Heart left ventricle (tissue), 16 donors: ENCODE results near the gene USP35. TPM values are rescaled to one million over a fixed set of nuclear protein-coding genes. Genes with fewer than 3 reads are reported as not detected.

ENCODE experiments used
- ATAC-seq, 4 donors: fragments of 200-7000 bp; cut with Tn5 transposase; one replicate each; pipeline ENCODE4 v1.9.1; 2020 to 2022; ENCODE audit warnings: moderate library complexity in 4 of 4, mild to moderate bottlenecking in 3 of 4, moderate number of reproducible peaks in 1 of 4
- DNase-seq, 5 donors: peaks; one replicate each; pipeline ENCODE4 v3.0.0-alpha.2; 2020
- H3K27ac ChIP-seq, 12 donors: fragments of 200-600 bp; sonication (generic) in 4 of 12; one replicate each; pipeline versions ENCODE4 v1.5.0 to v1.8.0; 2016 to 2022; ENCODE audit warnings: mild to moderate bottlenecking in 2 of 12
- H3K27me3 ChIP-seq, 9 donors: fragments of 200-600 bp; sonication (generic) in 2 of 9; one replicate each; pipeline versions ENCODE4 v1.5.1 to v1.8.0; 2016 to 2022; ENCODE audit warnings: mild to moderate bottlenecking in 3 of 9
- H3K36me3 ChIP-seq, 9 donors: fragments of 200-600 bp; sonication (generic) in 2 of 9; one replicate each; pipeline versions ENCODE4 v1.5.0 to v1.8.0; 2018 to 2022; ENCODE audit warnings: mild to moderate bottlenecking in 2 of 9
- H3K4me1 ChIP-seq, 12 donors: fragments of 200-600 bp; sonication (generic) in 4 of 12; one replicate each; pipeline versions ENCODE4 v1.5.0 to v1.8.0; 2016 to 2022; ENCODE audit warnings: mild to moderate bottlenecking in 3 of 12
- H3K4me3 ChIP-seq, 12 donors: fragments of 200-600 bp; sonication (generic) in 4 of 12; one replicate each; pipeline versions ENCODE4 v1.5.0 to v1.8.0; 2017 to 2022; ENCODE audit warnings: mild to moderate bottlenecking in 9 of 12, moderate library complexity in 4 of 12
- H3K9me3 ChIP-seq, 12 donors: fragments of 200-600 bp; sonication (generic) in 4 of 12; one replicate each; pipeline versions ENCODE4 v1.5.0 to v1.8.0; 2016 to 2022; ENCODE audit warnings: mild to moderate bottlenecking in 1 of 12
- POLR2A ChIP-seq, 2 donors: fragments of 450-650 bp; IDR thresholded peaks; one replicate each; pipeline ENCODE4 v1.6.1; 2017; ENCODE audit warnings: antibody characterized with exemption in 2 of 2, mild to moderate bottlenecking in 2 of 2, moderate library complexity in 2 of 2
- WGBS, 4 donors: extraction: QIAGEN DNeasy Blood & Tissue Kit in 2 of 4; methylation state at CpG; one replicate each; pipeline versions ENCODE4 v1.1.5 to v1.1.7; 2013 to 2018; 5-methylcytosine and 5-hydroxymethylcytosine counted together
- intact Hi-C, 10 donors: fragments of 100-400 bp; cut with DNase I; formaldehyde crosslinking; loops; one replicate each; pipeline versions ENCODE4 v1.11.1 to v1.14.2; 2022
- long read RNA-seq, 3 donors: library from polyadenylated mRNA; unstranded; transcript quantifications; one replicate each; pipeline ENCODE4 v2.0.0, GENCODE V29; 2020 to 2021
- polyA plus RNA-seq, 2 donors: library from polyadenylated mRNA; stranded (reverse); fragments of 200-250 nt; gene quantifications; one replicate each; pipeline ENCODE4 v1.2.3, GENCODE V29; 2013
- total RNA-seq, 9 donors: library from RNA; depleted of rRNA in 2 of 9; stranded (reverse); fragments of >200 nt in 2 of 9; fragmentation: NEBNext Ultra II Directional in 3 of 9; extraction: Animal tissue kit (Norgen Biotek cat#: 25700) in 3 of 9; gene quantifications; one replicate each; pipeline versions ENCODE4 v1.1.0 to v1.2.4, GENCODE V29; 2016 to 2023
- TF ChIP-seq, protein P1 (sequence below), 12 donors: fragments of 200-600 bp; sonication (generic) in 4 of 12; IDR thresholded peaks; one replicate each; pipeline versions ENCODE4 v1.5.0 to v1.8.0; 2018 to 2022; ENCODE audit warnings: antibody characterized with exemption in 12 of 12, mild to moderate bottlenecking in 5 of 12
- donor health status: ischemic (EF 13 %, LVEDD 7.1; RV severe dilation, severe dysfunction).
- donor health status: healthy with polysubstance abuse.
- donor health status: DM: no; HTN: yes; CAD: no.
- donor health status: DM: no; HTN: no; CAD: no.
- donor health status: ischemic (EF 25% LVEDD 6.9; RV normal size, moderate dysfunction).
- donor health status: ischemic (EF 25% LVEDD 5.7; RV mildly dilated, moderate dysfunction).
- donor health status: healthy.
- donor health status: DM: yes; HTN: yes; CAD: no.
- donor health status: ischemic (EF 35%, LVEDD 5.7; RV mildly dilated, moderate dysfunction).
- donor health status: nonischemic (EF 11% LVEDD 7.7; RV severe dilation, severe dysfunction).
- donor health status: DM: yes; HTN: yes; CAD: no.
- donor health status: PGD.
- donor health status: ischemic (EF 29% LVEDD 5.4; RV normal size, mild dysfunction).
- donor health status: nonischemic (EF 23%, LVEDD 6.1; RV moderate dilation, normal function).

The USP35 gene, protein sequence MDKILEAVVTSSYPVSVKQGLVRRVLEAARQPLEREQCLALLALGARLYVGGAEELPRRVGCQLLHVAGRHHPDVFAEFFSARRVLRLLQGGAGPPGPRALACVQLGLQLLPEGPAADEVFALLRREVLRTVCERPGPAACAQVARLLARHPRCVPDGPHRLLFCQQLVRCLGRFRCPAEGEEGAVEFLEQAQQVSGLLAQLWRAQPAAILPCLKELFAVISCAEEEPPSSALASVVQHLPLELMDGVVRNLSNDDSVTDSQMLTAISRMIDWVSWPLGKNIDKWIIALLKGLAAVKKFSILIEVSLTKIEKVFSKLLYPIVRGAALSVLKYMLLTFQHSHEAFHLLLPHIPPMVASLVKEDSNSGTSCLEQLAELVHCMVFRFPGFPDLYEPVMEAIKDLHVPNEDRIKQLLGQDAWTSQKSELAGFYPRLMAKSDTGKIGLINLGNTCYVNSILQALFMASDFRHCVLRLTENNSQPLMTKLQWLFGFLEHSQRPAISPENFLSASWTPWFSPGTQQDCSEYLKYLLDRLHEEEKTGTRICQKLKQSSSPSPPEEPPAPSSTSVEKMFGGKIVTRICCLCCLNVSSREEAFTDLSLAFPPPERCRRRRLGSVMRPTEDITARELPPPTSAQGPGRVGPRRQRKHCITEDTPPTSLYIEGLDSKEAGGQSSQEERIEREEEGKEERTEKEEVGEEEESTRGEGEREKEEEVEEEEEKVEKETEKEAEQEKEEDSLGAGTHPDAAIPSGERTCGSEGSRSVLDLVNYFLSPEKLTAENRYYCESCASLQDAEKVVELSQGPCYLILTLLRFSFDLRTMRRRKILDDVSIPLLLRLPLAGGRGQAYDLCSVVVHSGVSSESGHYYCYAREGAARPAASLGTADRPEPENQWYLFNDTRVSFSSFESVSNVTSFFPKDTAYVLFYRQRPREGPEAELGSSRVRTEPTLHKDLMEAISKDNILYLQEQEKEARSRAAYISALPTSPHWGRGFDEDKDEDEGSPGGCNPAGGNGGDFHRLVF
- total RNA-seq (1 to 10 TPM; 4.5 to 8.1 (median 5.3) TPM), polyA plus RNA-seq (1 to 10 TPM; 5.6 to 6.6 TPM)
- long read RNA-seq, donor 1, partial matches to known transcripts, result 2 of 2 reads
- long read RNA-seq, donor 1, other reads (novel, unspliced or antisense), result 0 of 2 reads
- long read RNA-seq, donor 2, partial matches to known transcripts, result 0 of 1 reads
- long read RNA-seq, donor 2, other reads (novel, unspliced or antisense), result 1 of 1 reads
- long read RNA-seq, donor 3, full-length matches to known transcripts, result 1 of 4 reads
- long read RNA-seq, donor 3, partial matches to known transcripts, result 2 of 4 reads
- long read RNA-seq, donor 3, other reads (novel, unspliced or antisense), result 1 of 4 reads

DNA sequence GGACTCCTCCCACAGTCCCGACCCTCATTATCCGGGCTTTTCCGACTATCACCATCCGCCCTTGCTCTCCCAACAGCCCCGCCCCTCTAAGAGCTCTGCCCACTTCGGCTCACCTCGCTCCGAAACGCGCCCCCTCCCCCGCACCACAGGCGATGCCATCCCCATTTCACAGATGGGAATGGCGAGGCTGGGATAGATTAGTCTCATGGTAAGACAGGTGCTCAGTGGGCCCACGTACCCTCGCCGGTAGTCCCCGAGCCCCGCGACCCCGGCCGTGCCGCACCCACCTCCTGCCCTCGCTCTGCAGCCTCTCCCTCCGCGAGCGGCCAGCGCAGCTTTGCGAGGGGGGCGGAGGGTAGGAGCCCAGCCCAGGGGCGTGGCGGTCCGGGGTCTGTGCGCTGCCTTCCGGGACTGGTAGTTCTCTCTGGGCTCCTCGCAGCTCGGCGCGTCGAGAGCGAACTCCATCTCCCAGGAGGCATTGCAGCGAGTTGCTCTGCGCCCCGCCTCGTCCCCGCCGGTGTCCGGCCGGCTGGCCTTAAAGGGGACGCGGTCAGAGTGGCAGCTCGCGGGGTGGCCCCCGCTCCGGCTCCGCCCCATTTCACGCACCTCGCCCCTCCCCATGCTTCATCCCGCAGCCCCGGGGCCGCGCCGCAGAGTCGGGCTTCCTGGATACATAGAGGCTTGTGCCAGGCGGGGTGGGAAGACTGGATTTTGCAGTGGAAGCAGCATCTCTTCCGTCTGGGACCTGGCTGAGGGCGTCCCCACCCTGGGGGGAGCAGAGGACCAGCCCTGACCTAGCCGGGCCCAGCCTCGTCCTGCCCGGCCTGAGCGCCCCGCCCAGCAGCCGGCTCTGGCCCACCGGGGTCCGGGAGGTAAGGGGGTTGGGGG is at the start of gene USP35, which contains the start of gene KCTD21:
TSS of gene USP35 (plus strand) at position 634 of the 888 bp plus-strand sequence. CDS start 7,327 bp downstream, outside the sequence.
TSS of gene KCTD21 (minus strand) at position 341 of the 888 bp plus-strand sequence. CDS start 14,072 bp downstream, outside the sequence.
- intact Hi-C loops, result loop anchor here in 7 of 10 donors (1.0 to 10.0 kb wide), 8 partner anchors 19 to 229 kb away; partner anchors contain the start of genes ALG8 (in 4 of the 7), GAB2 (in 1 of the 7) and NDUFC2 (in 1 of the 7)
- peaks cover 2 to 53% (median 37%) of the 10 kb centered on the region in 12 donors for H3K4me1 ChIP-seq
- peaks cover 0 to 15% (median 0%) of the 10 kb centered on the region in 9 donors for H3K36me3 ChIP-seq
- no peaks in the 10 kb centered on the region for H3K27me3 ChIP-seq
- H3K9me3 ChIP-seq, result no peaks in the 10 kb centered on the region
- TF ChIP-seq POLR2A (IDR thresholded peaks at IDR 0.05), result peak in 1 of 2 donors; percentile 83
- TF ChIP-seq, protein P1, sequence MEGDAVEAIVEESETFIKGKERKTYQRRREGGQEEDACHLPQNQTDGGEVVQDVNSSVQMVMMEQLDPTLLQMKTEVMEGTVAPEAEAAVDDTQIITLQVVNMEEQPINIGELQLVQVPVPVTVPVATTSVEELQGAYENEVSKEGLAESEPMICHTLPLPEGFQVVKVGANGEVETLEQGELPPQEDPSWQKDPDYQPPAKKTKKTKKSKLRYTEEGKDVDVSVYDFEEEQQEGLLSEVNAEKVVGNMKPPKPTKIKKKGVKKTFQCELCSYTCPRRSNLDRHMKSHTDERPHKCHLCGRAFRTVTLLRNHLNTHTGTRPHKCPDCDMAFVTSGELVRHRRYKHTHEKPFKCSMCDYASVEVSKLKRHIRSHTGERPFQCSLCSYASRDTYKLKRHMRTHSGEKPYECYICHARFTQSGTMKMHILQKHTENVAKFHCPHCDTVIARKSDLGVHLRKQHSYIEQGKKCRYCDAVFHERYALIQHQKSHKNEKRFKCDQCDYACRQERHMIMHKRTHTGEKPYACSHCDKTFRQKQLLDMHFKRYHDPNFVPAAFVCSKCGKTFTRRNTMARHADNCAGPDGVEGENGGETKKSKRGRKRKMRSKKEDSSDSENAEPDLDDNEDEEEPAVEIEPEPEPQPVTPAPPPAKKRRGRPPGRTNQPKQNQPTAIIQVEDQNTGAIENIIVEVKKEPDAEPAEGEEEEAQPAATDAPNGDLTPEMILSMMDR (IDR thresholded peaks at IDR 0.05), result no peak
- peak within 1 kb of the TSS; percentile 71 to 96 (median 88) for H3K4me3 ChIP-seq
- H3K27ac ChIP-seq, result peak within 1 kb of the TSS in 11 of 12 donors; percentile 82 to 95 (median 89)
- ATAC-seq, result peak; percentile 97 to 98 (median 98)
- DNase-seq, result peak; percentile 97 to 99 (median 99)
- whole genome bisulfite sequencing, 4 donors, result 0 to 1% (median 1%) methylated on average over 28 to 74 of the region's 74 CpGs

DNA sequence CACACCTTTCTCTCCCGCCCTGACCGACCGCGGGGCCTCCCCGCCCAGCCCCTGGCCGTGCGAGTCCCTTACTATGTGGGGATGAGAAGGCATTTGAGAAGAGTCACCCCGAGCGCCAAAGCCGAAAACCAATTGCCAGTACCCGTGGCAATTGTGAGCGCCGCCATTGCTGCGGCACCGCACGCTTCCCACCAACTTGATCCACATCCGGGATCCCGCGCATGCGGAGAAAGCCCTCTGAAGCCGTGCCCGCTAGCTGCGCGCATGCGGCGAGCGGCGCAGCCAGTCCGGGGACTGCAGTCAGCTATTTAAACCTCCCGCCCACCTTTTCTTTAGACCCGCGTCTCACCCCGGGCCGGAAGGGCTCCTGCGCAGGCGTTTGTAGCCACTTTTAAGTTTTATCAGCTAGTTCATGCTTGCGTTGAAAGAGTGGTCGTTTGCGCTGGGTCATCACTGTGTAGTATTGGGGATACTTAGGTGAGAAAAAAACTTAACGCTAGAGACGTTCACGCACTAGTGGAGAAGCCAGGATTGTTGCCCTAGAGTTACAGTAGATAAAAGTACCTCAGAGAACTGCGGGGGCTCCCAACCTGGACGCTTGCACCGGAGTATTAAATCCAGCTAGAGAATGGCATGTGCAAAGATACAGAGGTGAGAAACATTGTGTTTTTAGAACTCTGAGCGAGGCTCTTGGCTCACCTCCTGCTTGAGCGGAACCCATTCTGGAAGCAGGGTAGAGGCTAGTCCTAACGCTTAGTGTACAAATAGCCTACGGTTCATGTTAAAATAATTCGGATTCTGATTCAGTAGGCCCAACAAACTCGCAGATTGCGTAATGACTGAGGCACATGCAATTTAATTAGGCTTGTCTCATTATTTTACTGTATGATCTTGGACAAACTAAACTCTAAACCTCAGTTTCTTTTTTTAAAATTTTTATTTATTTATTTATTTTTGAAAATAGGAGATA is 49.0 kb upstream of the USP35 start, which contains the start of gene ALG8:
TSS of gene ALG8 (minus strand) at position 205 of the 970 bp plus-strand sequence. CDS start at position 167, 38 bp downstream.
- WGBS, 4 donors, result 1 to 5% (median 3%) methylated on average over 40 to 52 of the region's 52 CpGs
- Histone ChIP-seq H3K4me1 (peaks cover 0 to 28% (median 14%) of the 10 kb centered on the region in 12 donors), H3K9me3 (no peaks in the 10 kb centered on the region), H3K4me3 (peak within 1 kb of the TSS; percentile 47 to 88 (median 73)), H3K27ac (peak within 1 kb of the TSS; percentile 20 to 79 (median 74)), H3K27me3 (no peaks in the 10 kb centered on the region), H3K36me3 (peaks cover 0 to 13% (median 0%) of the 10 kb centered on the region in 9 donors)
- TF ChIP-seq, protein P1 (IDR thresholded peaks at IDR 0.05), result no peak
- peak in 1 of 2 donors; percentile 59 for TF ChIP-seq POLR2A (IDR thresholded peaks at IDR 0.05)
- intact Hi-C loops, result loop anchor here (2.0 to 10.0 kb wide), 8 partner anchors 48 to 425 kb away; partner anchors contain the start of genes KCTD21 (in 5 of the 10), USP35 (in 5 of the 10) and GAB2 (in 2 of the 10)
- ATAC-seq (peak; percentile 97 to 99 (median 99)), DNase-seq (peak; percentile 95 to 98 (median 96))
